Measurements from ENCODE around the gene ANKRD63. TPM values are rescaled to one million over a fixed set of nuclear protein-coding genes. Genes with fewer than 3 reads are reported as not detected.

The ANKRD63 gene
- total RNA-seq, 4 donors from 2014 or later, result not detected

- in situ Hi-C loops (cut with MboI; ENCODE audit: low pct_ligation_motif_present in 1 of 4, low pct_unique_long_range_greater_than_20kb in 1 of 4, low sequenced_read_pairs in 3 of 4), result loop anchor here in 1 of 4 donors (25.0 kb wide), 1 partner anchor 227 kb away; the partner anchor contains the start of gene SRP14
Measured at GRCh38 chr15:40264321-40265153, 18.3 kb downstream of the ANKRD63 start.

GRCh38 chr15:40263024-40263754 lies 19.7 kb downstream of the ANKRD63 start:
- Histone ChIP-seq H3K4me1 (peaks cover 0 to 21% (median 14%) of the 10 kb centered on the region in 4 donors), H3K36me3 (no peaks in the 10 kb centered on the region), H3K9me3 (no peaks in the 10 kb centered on the region), H3K4me3 (no peak overlapping the region), H3K27ac (peak overlapping the region in 1 of 4 donors; percentile 69), H3K27me3 (no peaks in the 10 kb centered on the region)
- peak; percentile 38 for DNase-seq
- no peak for TF ChIP-seq CTCF (IDR thresholded peaks at IDR 0.05)
- no peak for TF ChIP-seq POLR2A (IDR thresholded peaks at IDR 0.05)
- no peak for TF ChIP-seq EP300 (IDR thresholded peaks at IDR 0.05; ENCODE audit: low read depth)
- TF ChIP-seq POLR2AphosphoS5 (IDR thresholded peaks at IDR 0.05), result peak in 1 of 3 donors; percentile 28
- intact Hi-C loops (cut with DNase I; ENCODE audit: low total_unique reads) (no loop called here), in situ Hi-C loops (cut with MboI; ENCODE audit: low pct_ligation_motif_present in 1 of 4, low pct_unique_long_range_greater_than_20kb in 1 of 4, low sequenced_read_pairs in 3 of 4) (loop anchor here in 1 of 4 donors (25.0 kb wide), 1 partner anchor 226 kb away; the partner anchor contains the start of gene SRP14)
- 56% methylated on average over 12 of the region's 12 CpGs; no CpG with 5 or more reads in 1 of the 2 donors for WGBS, 2 donors (ENCODE audit: low coverage in 1 of 2)

More at GRCh38 chr15:40264321-40265153, 18.3 kb downstream of the ANKRD63 start:
- no peak for TF ChIP-seq CTCF (IDR thresholded peaks at IDR 0.05)
- TF ChIP-seq EP300 (IDR thresholded peaks at IDR 0.05; ENCODE audit: low read depth), result no peak
- TF ChIP-seq POLR2A (IDR thresholded peaks at IDR 0.05), result no peak
- TF ChIP-seq POLR2AphosphoS5 (IDR thresholded peaks at IDR 0.05), result no peak
- no peak overlapping the region for H3K27ac ChIP-seq
- H3K36me3 ChIP-seq, result no peaks in the 10 kb centered on the region
- H3K4me1 ChIP-seq, result peaks cover 0 to 21% (median 14%) of the 10 kb centered on the region in 4 donors
- WGBS, 2 donors (ENCODE audit: low coverage in 1 of 2), result 18 to 70% methylated on average over 2 to 16 of the region's 16 CpGs
- intact Hi-C loops (cut with DNase I; ENCODE audit: low total_unique reads), result no loop called here
- no peaks in the 10 kb centered on the region for H3K27me3 ChIP-seq
- no peak overlapping the region for H3K4me3 ChIP-seq
- H3K9me3 ChIP-seq, result no peaks in the 10 kb centered on the region
- no peak for DNase-seq

GRCh38 chr15:40259021-40259420 lies 23.8 kb downstream of the ANKRD63 start:
- H3K27ac ChIP-seq, result no peak overlapping the region
- no peaks in the 10 kb centered on the region for H3K9me3 ChIP-seq
- DNase-seq, result no peak
- H3K36me3 ChIP-seq, result no peaks in the 10 kb centered on the region
- H3K4me3 ChIP-seq, result no peak overlapping the region
- H3K4me1 ChIP-seq, result peaks cover 0 to 17% (median 10%) of the 10 kb centered on the region in 4 donors
- in situ Hi-C loops (cut with MboI; ENCODE audit: low pct_ligation_motif_present in 1 of 4, low pct_unique_long_range_greater_than_20kb in 1 of 4, low sequenced_read_pairs in 3 of 4), result loop anchor here in 1 of 4 donors (25.0 kb wide), 1 partner anchor 222 kb away; the partner anchor contains the start of gene SRP14
- intact Hi-C loops (cut with DNase I; ENCODE audit: low total_unique reads), result no loop called here
- 69% methylated on average over 7 of the region's 7 CpGs; no CpG with 5 or more reads in 1 of the 2 donors for WGBS, 2 donors (ENCODE audit: low coverage in 1 of 2)
- H3K27me3 ChIP-seq, result peaks cover 5% of the 10 kb centered on the region
- TF ChIP-seq POLR2AphosphoS5 (IDR thresholded peaks at IDR 0.05), result no peak
- no peak for TF ChIP-seq POLR2A (IDR thresholded peaks at IDR 0.05)
- no peak for TF ChIP-seq CTCF (IDR thresholded peaks at IDR 0.05)
- no peak for TF ChIP-seq EP300 (IDR thresholded peaks at IDR 0.05; ENCODE audit: low read depth)

GRCh38 chr15:40258544-40258943 lies 24.3 kb downstream of the ANKRD63 start:
- peaks cover 10% of the 10 kb centered on the region for H3K27me3 ChIP-seq
- no peak for DNase-seq
- 71% methylated on average over 8 of the region's 8 CpGs; no CpG with 5 or more reads in 1 of the 2 donors for WGBS, 2 donors (ENCODE audit: low coverage in 1 of 2)
- TF ChIP-seq CTCF (IDR thresholded peaks at IDR 0.05) (no peak), EP300 (IDR thresholded peaks at IDR 0.05; ENCODE audit: low read depth) (no peak), POLR2A (IDR thresholded peaks at IDR 0.05) (no peak), POLR2AphosphoS5 (IDR thresholded peaks at IDR 0.05) (no peak)
- in situ Hi-C loops (cut with MboI; ENCODE audit: low pct_ligation_motif_present in 1 of 4, low pct_unique_long_range_greater_than_20kb in 1 of 4, low sequenced_read_pairs in 3 of 4) (loop anchor here in 1 of 4 donors (25.0 kb wide), 1 partner anchor 221 kb away; the partner anchor contains the start of gene SRP14), intact Hi-C loops (cut with DNase I; ENCODE audit: low total_unique reads) (no loop called here)
- no peak overlapping the region for H3K4me3 ChIP-seq
- no peaks in the 10 kb centered on the region for H3K36me3 ChIP-seq
- no peaks in the 10 kb centered on the region for H3K9me3 ChIP-seq
- H3K4me1 ChIP-seq, result peaks cover 0 to 15% (median 7%) of the 10 kb centered on the region in 4 donors
- H3K27ac ChIP-seq, result no peak overlapping the region
